SIG-M5 (cell line): ENCODE results near the gene HOXC13.

Experiments used
- DNase-seq: peaks from one replicate; lab custom pipeline; 2025; lab: John Stamatoyannopoulos, UW

HOXC13 gene

GRCh38 chr12:53955036-53955775 lies 16.6 kb downstream of the HOXC13 start:
- no peak for DNase-seq

GRCh38 chr12:53955776-53956250 lies 17.2 kb downstream of the HOXC13 start:
- DNase-seq, result no peak

GRCh38 chr12:53956251-53956887 lies 17.7 kb downstream of the HOXC13 start:
- DNase-seq, result no peak

GRCh38 chr12:53956914-53957536 lies 18.4 kb downstream of the HOXC13 start:
- no peak for DNase-seq

GRCh38 chr12:53958128-53958527 lies 19.5 kb downstream of the HOXC13 start:
- DNase-seq, result no peak

- DNase-seq, result no peak
Observed at GRCh38 chr12:53959314-53959713, 20.7 kb downstream of the HOXC13 start.

- DNase-seq, result no peak
Observed at GRCh38 chr12:53960187-53961024, 21.8 kb downstream of the HOXC13 start.

- DNase-seq, result no peak
Observed at GRCh38 chr12:53961025-53961761, 22.6 kb downstream of the HOXC13 start.

- DNase-seq, result no peak
Observed at GRCh38 chr12:53963005-53963404, 24.4 kb downstream of the HOXC13 start.

- DNase-seq, result no peak
Observed at GRCh38 chr12:53963434-53964314, 25.0 kb downstream of the HOXC13 start.

GRCh38 chr12:53964315-53964713 lies 25.7 kb downstream of the HOXC13 start:
- no peak for DNase-seq

GRCh38 chr12:53965281-53966084 lies 26.9 kb downstream of the HOXC13 start:
- no peak for DNase-seq

GRCh38 chr12:53966085-53966384 lies 27.4 kb downstream of the HOXC13 start:
- DNase-seq, result no peak

GRCh38 chr12:53966385-53967133 lies 27.9 kb downstream of the HOXC13 start:
- DNase-seq, result no peak

- DNase-seq, result no peak
Observed at GRCh38 chr12:53967421-53967925, 28.8 kb downstream of the HOXC13 start.

GRCh38 chr12:53968214-53969127 lies 29.8 kb downstream of the HOXC13 start:
- no peak for DNase-seq

GRCh38 chr12:53969588-53970259 lies 31.1 kb downstream of the HOXC13 start:
- no peak for DNase-seq
